ENCODE results near the gene ZNF443.
"Not testable (repeated sequence)": the region's sequence is repeated elsewhere in the genome, so short reads cannot be mapped to it uniquely, and the experiment has no call there.

Gene ZNF443

GRCh38 chr19:12430726-12431299 lies 10.0 kb downstream of the ZNF443 start:
- not testable (repeated sequence) for DNase-seq (ENCODE audit: low read depth, low spot score); H3K4me3 ChIP-seq (ENCODE audit: low read length)

- DNase-seq (ENCODE audit: low read depth, low spot score) = no peak
- H3K4me3 ChIP-seq (ENCODE audit: low read length) = no peak overlapping the region
These were observed 14.9 kb downstream of the ZNF443 start for GRCh38 chr19:12425888-12426274.

GRCh38 chr19:12425236-12425887 lies 15.5 kb downstream of the ZNF443 start:
- H3K4me3 ChIP-seq (ENCODE audit: low read length) = no peak overlapping the region
- no peak for DNase-seq (ENCODE audit: low read depth, low spot score)

GRCh38 chr19:12417273-12417672 lies 23.5 kb downstream of the ZNF443 start:
- H3K4me3 ChIP-seq (ENCODE audit: low read length); DNase-seq (ENCODE audit: low read depth, low spot score): not testable (repeated sequence)

GRCh38 chr19:12411893-12412292 lies 28.9 kb downstream of the ZNF443 start:
- no peak for DNase-seq (ENCODE audit: low read depth, low spot score)

GRCh38 chr19:12400633-12401502 lies 40.0 kb downstream of the ZNF443 start, which contains the start of gene ZNF799:
ZNF799 (minus strand) TSS chr19:12401271; CDS start chr19:12401070, 201 bp downstream.
- H3K4me3 ChIP-seq (ENCODE audit: low read length) = peak within 1 kb of the TSS; percentile 77
- peak; percentile 96 for DNase-seq (ENCODE audit: low read depth, low spot score)

More at GRCh38 chr19:12411893-12412292, 28.9 kb downstream of the ZNF443 start:
- no peak overlapping the region for H3K4me3 ChIP-seq (ENCODE audit: low read length)

GRCh38 chr19:12399901-12400632 lies 40.8 kb downstream of the ZNF443 start:
- DNase-seq (ENCODE audit: low read depth, low spot score) = peak; percentile 61
- peak overlapping the region; percentile 77 for H3K4me3 ChIP-seq (ENCODE audit: low read length)

GRCh38 chr19:12391148-12391547 lies 49.7 kb downstream of the ZNF443 start:
- not testable (repeated sequence) for H3K4me3 ChIP-seq (ENCODE audit: low read length)

GRCh38 chr19:12386365-12386764 lies 54.5 kb downstream of the ZNF443 start:
- DNase-seq (ENCODE audit: low read depth, low spot score); H3K4me3 ChIP-seq (ENCODE audit: low read length): not testable (repeated sequence)

More at GRCh38 chr19:12391148-12391547, 49.7 kb downstream of the ZNF443 start:
- not testable (repeated sequence) for DNase-seq (ENCODE audit: low read depth, low spot score)

GRCh38 chr19:12380444-12380737 lies 60.4 kb downstream of the ZNF443 start:
- no peak for DNase-seq (ENCODE audit: low read depth, low spot score)
- no peak overlapping the region for H3K4me3 ChIP-seq (ENCODE audit: low read length)

- H3K4me3 ChIP-seq (ENCODE audit: low read length) = no peak overlapping the region
These were observed 60.9 kb downstream of the ZNF443 start for GRCh38 chr19:12379732-12380443.

More at GRCh38 chr19:12379732-12380443, 60.9 kb downstream of the ZNF443 start:
- DNase-seq (ENCODE audit: low read depth, low spot score) = no peak
